Tibial artery (tissue), 4 donors: ENCODE results near the gene CHST6.
"Not testable (repeated sequence)": the region's sequence is repeated elsewhere in the genome, so short reads cannot be mapped to it uniquely, and the experiment has no call there.

Experiments
- DNase-seq, 2 donors: peaks; one replicate each; pipeline ENCODE4 v3.0.0-alpha.2; 2019
- H3K27ac ChIP-seq, 2 donors: fragments of 200-600 bp; sonication (generic) in 1 of 2; 1 replicate in 1 of 2; 2 replicates in 1 of 2; pipeline ENCODE4 v1.5.1; 2018 to 2019; ENCODE audit warnings: mild to moderate bottlenecking in 1 of 2
- H3K27me3 ChIP-seq, 2 donors: fragments of 200-600 bp; sonication (generic) in 1 of 2; one replicate each; pipeline versions ENCODE4 v1.5.1 to v1.6.0; 2016 to 2019
- H3K36me3 ChIP-seq, 3 donors: fragments of 200-600 bp; sonication (generic) in 2 of 3; one replicate each; pipeline ENCODE4 v1.5.1; 2016 to 2019; ENCODE audit warnings: mild to moderate bottlenecking in 2 of 3
- H3K4me1 ChIP-seq, 4 donors: fragments of 200-600 bp; sonication (generic) in 2 of 4; 1 replicate in 3 of 4; 2 replicates in 1 of 4; pipeline ENCODE4 v1.5.1; 2016 to 2019
- H3K4me3 ChIP-seq, 2 donors: fragments of 200-600 bp; sonication (generic) in 1 of 2; 1 replicate in 1 of 2; 2 replicates in 1 of 2; pipeline ENCODE4 v1.5.1; 2018 to 2019; ENCODE audit warnings: mild to moderate bottlenecking in 2 of 2
- H3K9me3 ChIP-seq, 3 donors: fragments of 200-600 bp; sonication (generic) in 1 of 3; one replicate each; pipeline ENCODE4 v1.5.1; 2016 to 2019
- CTCF ChIP-seq, 2 experiments: fragments of 200-600 bp in 1 of 2; fragments of 450-650 bp in 1 of 2; IDR thresholded peaks; one replicate each; pipeline ENCODE4 v1.5.1; 2017 to 2019; ENCODE audit warnings: antibody characterized with exemption in 2 of 2, mild to moderate bottlenecking in 1 of 2, moderate library complexity in 1 of 2
- intact Hi-C: fragments of 100-400 bp; cut with DNase I; formaldehyde crosslinking; loops from one replicate; pipeline ENCODE4 v1.15.0; 2023; ENCODE audit warnings: low total_unique reads

CHST6 gene

GRCh38 chr16:75514296-75514695 lies 19.1 kb upstream of the CHST6 start:
- no peak for TF ChIP-seq CTCF (IDR thresholded peaks at IDR 0.05)
- Histone ChIP-seq H3K4me3 (no peak overlapping the region), H3K36me3 (no peaks in the 10 kb centered on the region), H3K27ac (no peak overlapping the region), H3K27me3 (no peaks in the 10 kb centered on the region), H3K9me3 (no peaks in the 10 kb centered on the region), H3K4me1 (peaks cover 0 to 10% (median 7%) of the 10 kb centered on the region in 4 donors)
- DNase-seq = no peak
- intact Hi-C loops = no loop called here

DNA sequence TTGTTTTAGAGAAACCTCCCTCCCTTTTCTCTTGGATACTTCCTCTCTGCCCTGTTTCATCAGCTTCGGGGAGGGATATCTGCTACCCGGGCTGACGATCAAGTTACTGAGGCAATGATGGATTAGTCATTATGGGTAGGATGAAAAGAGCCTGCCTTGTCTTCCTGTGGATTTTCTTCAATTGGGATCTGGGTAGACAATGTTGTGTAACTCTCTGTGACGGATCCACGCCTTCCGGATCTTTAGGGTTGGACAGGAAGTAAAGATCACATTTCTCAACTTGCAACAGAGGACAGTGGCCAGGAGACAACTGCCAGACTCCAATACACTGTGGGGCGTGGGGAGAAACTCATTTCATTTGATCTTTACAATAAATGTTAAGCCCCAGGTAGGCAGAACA lies 11.3 kb upstream of the CHST6 start:
- intact Hi-C loops = no loop called here
- no peaks in the 10 kb centered on the region for H3K36me3 ChIP-seq
- no peaks in the 10 kb centered on the region for H3K9me3 ChIP-seq
- peaks cover 0 to 8% (median 0%) of the 10 kb centered on the region in 4 donors for H3K4me1 ChIP-seq
- no peak overlapping the region for H3K4me3 ChIP-seq
- peak; percentile 76 to 82 for DNase-seq
- H3K27me3 ChIP-seq = no peaks in the 10 kb centered on the region
- no peak for TF ChIP-seq CTCF (IDR thresholded peaks at IDR 0.05)
- H3K27ac ChIP-seq = no peak overlapping the region

GRCh38 chr16:75506107-75506506 lies 10.9 kb upstream of the CHST6 start:
- DNase-seq = no peak
- Histone ChIP-seq H3K36me3 (no peaks in the 10 kb centered on the region), H3K27ac (no peak overlapping the region), H3K9me3 (no peaks in the 10 kb centered on the region), H3K4me1 (peaks cover 0 to 13% (median 1%) of the 10 kb centered on the region in 4 donors), H3K4me3 (no peak overlapping the region), H3K27me3 (no peaks in the 10 kb centered on the region)
- intact Hi-C loops = no loop called here
- TF ChIP-seq CTCF (IDR thresholded peaks at IDR 0.05) = no peak

DNA sequence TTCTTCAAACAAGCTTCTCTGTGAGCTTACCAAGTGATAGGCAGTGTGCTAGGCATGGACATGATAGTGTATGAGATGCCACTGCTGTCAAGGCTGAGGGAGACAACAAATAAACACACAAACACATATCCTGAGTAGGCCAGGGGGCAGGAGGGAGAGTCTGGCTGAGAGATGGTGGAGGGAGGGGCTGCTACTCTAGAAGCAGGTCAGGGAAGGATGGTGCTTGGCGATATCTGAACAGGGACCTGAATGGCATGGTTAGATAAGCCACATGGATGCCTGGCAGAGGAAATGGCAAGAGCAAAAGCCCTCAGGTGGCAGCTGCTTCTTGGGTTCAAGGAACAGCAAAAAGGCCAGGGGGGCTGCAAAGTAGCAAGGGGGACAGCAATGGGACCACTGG lies 8.6 kb upstream of the CHST6 start:
- Histone ChIP-seq H3K4me1 (peaks cover 0 to 24% (median 1%) of the 10 kb centered on the region in 4 donors), H3K36me3 (no peaks in the 10 kb centered on the region), H3K27ac (no peak overlapping the region), H3K27me3 (no peaks in the 10 kb centered on the region), H3K9me3 (no peaks in the 10 kb centered on the region), H3K4me3 (no peak overlapping the region)
- intact Hi-C loops = no loop called here
- DNase-seq = no peak
- no peak for TF ChIP-seq CTCF (IDR thresholded peaks at IDR 0.05)

GRCh38 chr16:75502916-75503605 lies 7.8 kb upstream of the CHST6 start:
- intact Hi-C loops = no loop called here

DNA sequence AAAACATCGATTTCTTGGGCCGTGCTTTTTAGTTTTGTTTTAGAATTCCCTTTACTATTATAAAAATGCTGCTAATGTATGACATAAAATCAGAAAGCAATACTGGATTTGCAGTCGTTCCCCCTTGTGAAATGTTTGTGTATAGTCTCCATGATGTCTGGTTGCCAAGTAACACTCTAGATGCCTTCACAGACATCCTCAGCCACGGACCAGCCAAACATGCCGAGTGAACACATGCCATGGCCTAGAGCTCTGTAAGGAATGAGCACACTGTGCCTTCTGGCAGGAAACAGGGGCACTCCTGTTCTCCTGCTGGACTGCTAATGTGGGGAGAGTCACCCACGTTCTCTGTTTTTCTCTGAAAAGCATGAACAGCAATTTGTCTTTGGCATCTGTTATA lies 6.6 kb upstream of the CHST6 start:
- Histone ChIP-seq H3K4me1 (peaks cover 0 to 34% (median 7%) of the 10 kb centered on the region in 4 donors), H3K27ac (peak overlapping the region; percentile 58 to 62)
- peak in 1 of 2 donors; percentile 80 for DNase-seq
- H3K36me3 ChIP-seq, H3K9me3 ChIP-seq, H3K27me3 ChIP-seq, H3K4me3 ChIP-seq, intact Hi-C loops: not testable (repeated sequence)

More at GRCh38 chr16:75502916-75503605, 7.8 kb upstream of the CHST6 start:
- no peak overlapping the region for H3K27ac ChIP-seq
- no peaks in the 10 kb centered on the region for H3K9me3 ChIP-seq
- TF ChIP-seq CTCF (IDR thresholded peaks at IDR 0.05) = no peak
- H3K36me3 ChIP-seq = no peaks in the 10 kb centered on the region
- H3K4me3 ChIP-seq = no peak overlapping the region
- H3K27me3 ChIP-seq = no peaks in the 10 kb centered on the region
- peaks cover 0 to 30% (median 7%) of the 10 kb centered on the region in 4 donors for H3K4me1 ChIP-seq
- DNase-seq = no peak
